Effector memory CD8-positive, alpha-beta T cell (primary cell): ENCODE results near the gene SPAM1.
"Not testable (repeated sequence)": the region's sequence is repeated elsewhere in the genome, so short reads cannot be mapped to it uniquely, and the experiment has no call there.

ENCODE experiments used
- ATAC-seq: fragments of 150-1000 bp; cut with Tn5 transposase; replicated peaks from 2 replicates; pipeline ENCODE4 v1.10.0; 2021; ENCODE audit warnings: mild to moderate bottlenecking, moderate library complexity
- DNase-seq, 3 experiments: peaks; one replicate each; pipeline ENCODE4 v3.0.0; 2021
- H3K27ac Mint-ChIP-seq, 2 donors: one replicate each; pipeline ENCODE4 v1.8.0; 2022; ENCODE audit warnings: mild to moderate bottlenecking in 2 of 2, mixed read lengths in 2 of 2, moderate library complexity in 2 of 2
- H3K27me3 Mint-ChIP-seq, 2 donors: one replicate each; pipeline ENCODE4 v1.8.0; 2022; ENCODE audit warnings: mixed read lengths in 2 of 2
- H3K36me3 Mint-ChIP-seq: one replicate; pipeline ENCODE4 v1.8.0; 2022; ENCODE audit warnings: mild to moderate bottlenecking, moderate library complexity, mixed read lengths; ENCODE audit not compliant: insufficient read depth
- H3K4me1 Mint-ChIP-seq, 2 donors: one replicate each; pipeline ENCODE4 v1.8.0; 2022; ENCODE audit warnings: low read depth in 2 of 2, mixed read lengths in 2 of 2
- H3K4me3 Mint-ChIP-seq, 2 donors: one replicate each; pipeline ENCODE4 v1.8.0; 2022; ENCODE audit warnings: mild to moderate bottlenecking in 2 of 2, mixed read lengths in 2 of 2, moderate library complexity in 2 of 2
- H3K9me3 Mint-ChIP-seq, 2 donors: one replicate each; pipeline ENCODE4 v1.8.0; 2022; ENCODE audit warnings: mixed read lengths in 2 of 2
- total RNA-seq, 9 experiments: gene quantifications; one replicate each; lab custom pipeline; 2026; lab: John Stamatoyannopoulos, UW

Gene SPAM1
- 0 to 0.06 (median 0) reads per million in 9 experiments for total RNA-seq

GRCh38 chr7:123924941-123925340 lies at the start of gene SPAM1:
Gene SPAM1, plus strand, starts transcription at chr7:123925241. Its CDS starts 28,330 bp downstream, at chr7:123953571.
- H3K36me3 Mint-ChIP-seq: no peaks in the 10 kb centered on the region
- H3K27ac Mint-ChIP-seq: no peak within 1 kb of the TSS
- no peak for DNase-seq

GRCh38 chr7:123876557-123877256 lies 48.3 kb upstream of the SPAM1 start:
- no peaks in the 10 kb centered on the region for H3K36me3 Mint-ChIP-seq
- peaks cover 23 to 38% of the 10 kb centered on the region in 2 donors for H3K27me3 Mint-ChIP-seq
- H3K4me1 Mint-ChIP-seq: peaks cover 0 to 4% of the 10 kb centered on the region in 2 donors

More at GRCh38 chr7:123924941-123925340, at the start of gene SPAM1:
- Mint-ChIP-seq H3K27me3 (peaks cover 4 to 10% of the 10 kb centered on the region in 2 donors), H3K9me3 (peaks cover 2 to 8% of the 10 kb centered on the region in 2 donors), H3K4me1 (no peaks in the 10 kb centered on the region), H3K4me3 (no peak within 1 kb of the TSS)
- no peak for ATAC-seq

GRCh38 chr7:123879628-123880027 lies 45.4 kb upstream of the SPAM1 start:
- Mint-ChIP-seq H3K36me3 (no peaks in the 10 kb centered on the region), H3K27me3 (peaks cover 21 to 22% of the 10 kb centered on the region in 2 donors), H3K9me3 (no peaks in the 10 kb centered on the region), H3K4me3 (no peak overlapping the region), H3K27ac (no peak overlapping the region), H3K4me1 (no peaks in the 10 kb centered on the region)
- ATAC-seq (no peak), DNase-seq (no peak)

More at GRCh38 chr7:123876557-123877256, 48.3 kb upstream of the SPAM1 start:
- Mint-ChIP-seq H3K4me3 (no peak overlapping the region), H3K9me3 (no peaks in the 10 kb centered on the region), H3K27ac (no peak overlapping the region)
- DNase-seq: no peak
- no peak for ATAC-seq

GRCh38 chr7:123881300-123881699 lies 43.7 kb upstream of the SPAM1 start:
- Mint-ChIP-seq H3K4me1 (no peaks in the 10 kb centered on the region), H3K9me3 (no peaks in the 10 kb centered on the region), H3K4me3 (no peak overlapping the region), H3K27me3 (peaks cover 10 to 16% of the 10 kb centered on the region in 2 donors), H3K36me3 (no peaks in the 10 kb centered on the region), H3K27ac (no peak overlapping the region)
- DNase-seq (no peak), ATAC-seq (no peak)

GRCh38 chr7:123883154-123883553 lies 41.9 kb upstream of the SPAM1 start:
- no peaks in the 10 kb centered on the region for H3K4me1 Mint-ChIP-seq

GRCh38 chr7:123888192-123888591 lies 36.8 kb upstream of the SPAM1 start:
- H3K27me3 Mint-ChIP-seq: peaks cover 0 to 12% of the 10 kb centered on the region in 2 donors
- H3K4me1 Mint-ChIP-seq: no peaks in the 10 kb centered on the region
- no peak overlapping the region for H3K27ac Mint-ChIP-seq
- ATAC-seq (no peak), DNase-seq (no peak)
- H3K36me3 Mint-ChIP-seq: no peaks in the 10 kb centered on the region
- H3K4me3 Mint-ChIP-seq: no peak overlapping the region
- no peaks in the 10 kb centered on the region for H3K9me3 Mint-ChIP-seq

More at GRCh38 chr7:123883154-123883553, 41.9 kb upstream of the SPAM1 start:
- ATAC-seq (no peak), DNase-seq (no peak)
- Mint-ChIP-seq H3K36me3 (no peaks in the 10 kb centered on the region), H3K4me3 (no peak overlapping the region), H3K9me3 (no peaks in the 10 kb centered on the region), H3K27me3 (peaks cover 6 to 16% of the 10 kb centered on the region in 2 donors), H3K27ac (no peak overlapping the region)

- not testable (repeated sequence) for H3K27ac Mint-ChIP-seq, H3K4me1 Mint-ChIP-seq, H3K9me3 Mint-ChIP-seq, H3K4me3 Mint-ChIP-seq, DNase-seq, H3K36me3 Mint-ChIP-seq, ATAC-seq
- H3K27me3 Mint-ChIP-seq: peaks cover 10 to 24% of the 10 kb centered on the region in 2 donors
Measured at GRCh38 chr7:123894753-123895152, 30.3 kb upstream of the SPAM1 start.

GRCh38 chr7:123901101-123901500 lies 23.9 kb upstream of the SPAM1 start:
- H3K4me3 Mint-ChIP-seq: no peak overlapping the region
- H3K27me3 Mint-ChIP-seq: peaks cover 0 to 8% of the 10 kb centered on the region in 2 donors
- no peak overlapping the region for H3K27ac Mint-ChIP-seq
- peaks cover 0 to 4% of the 10 kb centered on the region in 2 donors for H3K9me3 Mint-ChIP-seq
- no peak for ATAC-seq
- H3K36me3 Mint-ChIP-seq: no peaks in the 10 kb centered on the region
- no peaks in the 10 kb centered on the region for H3K4me1 Mint-ChIP-seq
- no peak for DNase-seq

- DNase-seq: no peak
- H3K27ac Mint-ChIP-seq: no peak overlapping the region
- H3K4me3 Mint-ChIP-seq: no peak overlapping the region
- no peaks in the 10 kb centered on the region for H3K27me3 Mint-ChIP-seq
- H3K36me3 Mint-ChIP-seq: no peaks in the 10 kb centered on the region
- ATAC-seq: no peak
- peaks cover 0 to 2% of the 10 kb centered on the region in 2 donors for H3K9me3 Mint-ChIP-seq
- no peaks in the 10 kb centered on the region for H3K4me1 Mint-ChIP-seq
Measured at GRCh38 chr7:123905714-123906113, 19.3 kb upstream of the SPAM1 start.

- no peaks in the 10 kb centered on the region for H3K36me3 Mint-ChIP-seq
- no peak for DNase-seq
- H3K27ac Mint-ChIP-seq: no peak overlapping the region
- ATAC-seq: no peak
- H3K4me3 Mint-ChIP-seq: no peak overlapping the region
- no peaks in the 10 kb centered on the region for H3K9me3 Mint-ChIP-seq
- H3K4me1 Mint-ChIP-seq: no peaks in the 10 kb centered on the region
- peaks cover 0 to 4% of the 10 kb centered on the region in 2 donors for H3K27me3 Mint-ChIP-seq
Measured at GRCh38 chr7:123916240-123916724, 8.8 kb upstream of the SPAM1 start.

- Mint-ChIP-seq H3K9me3 (no peaks in the 10 kb centered on the region), H3K27me3 (peaks cover 0 to 4% of the 10 kb centered on the region in 2 donors), H3K4me1 (no peaks in the 10 kb centered on the region), H3K27ac (no peak overlapping the region), H3K4me3 (no peak overlapping the region), H3K36me3 (no peaks in the 10 kb centered on the region)
- no peak for ATAC-seq
- DNase-seq: no peak
Measured at GRCh38 chr7:123917878-123918277, 7.2 kb upstream of the SPAM1 start.

- Mint-ChIP-seq H3K27ac (no peak overlapping the region), H3K4me1 (no peaks in the 10 kb centered on the region), H3K36me3 (no peaks in the 10 kb centered on the region), H3K9me3 (no peaks in the 10 kb centered on the region), H3K27me3 (peaks cover 0 to 4% of the 10 kb centered on the region in 2 donors), H3K4me3 (no peak overlapping the region)
- DNase-seq (no peak), ATAC-seq (no peak)
Measured at GRCh38 chr7:123918309-123918708, 6.7 kb upstream of the SPAM1 start.

- DNase-seq (no peak), ATAC-seq (no peak)
- Mint-ChIP-seq H3K4me1 (no peaks in the 10 kb centered on the region), H3K27me3 (peaks cover 4 to 10% of the 10 kb centered on the region in 2 donors), H3K27ac (no peak overlapping the region), H3K4me3 (no peak overlapping the region), H3K36me3 (no peaks in the 10 kb centered on the region), H3K9me3 (peaks cover 2 to 8% of the 10 kb centered on the region in 2 donors)
Measured at GRCh38 chr7:123923599-123923998, 1.4 kb upstream of the SPAM1 start.

GRCh38 chr7:123929107-123929506 lies 4.1 kb downstream of the SPAM1 start:
- Mint-ChIP-seq H3K27ac (no peak overlapping the region), H3K36me3 (no peaks in the 10 kb centered on the region), H3K9me3 (peaks cover 2 to 8% of the 10 kb centered on the region in 2 donors), H3K4me1 (no peaks in the 10 kb centered on the region), H3K27me3 (peaks cover 4 to 10% of the 10 kb centered on the region in 2 donors), H3K4me3 (no peak overlapping the region)
- DNase-seq (no peak), ATAC-seq (no peak)
